ENCODE data around the gene MGAT5.

The MGAT5 gene

GRCh38 chr2:134248913-134249312 lies 5.0 kb upstream of the MGAT5 start (continued):
- TF ChIP-seq ZNF416 (tag by site-specific recombination; IDR thresholded peaks at IDR 0.05) (no peak), ZNF670 (tag by site-specific recombination; IDR thresholded peaks at IDR 0.05; ENCODE audit: low read depth) (no peak), ZBTB8A (tag by site-specific recombination; IDR thresholded peaks at IDR 0.05) (no peak), ZNF19 (tag by site-specific recombination; IDR thresholded peaks at IDR 0.05; ENCODE audit: low read depth) (no peak)

GRCh38 chr2:134249755-134250154 lies 4.1 kb upstream of the MGAT5 start:
- peaks cover 0 to 11% of the 10 kb centered on the region in 2 experiments; a peak in 1 of 3 replicates for H3K36me3 ChIP-seq (ENCODE audit: control insufficient read depth in 2 of 2, insufficient read depth in 1 of 2, low read length in 2 of 2)
- ChIA-PET CTCF (interaction anchor here (1.1 kb wide), 1 partner anchor 162 kb away, joined by 5 read pairs; no protein-coding TSS in a partner anchor), POLR2A (no interaction called here)
- no peak overlapping the region for H3K27ac ChIP-seq (ENCODE audit: extremely low read depth, low read depth, low read length)
- H3K4me1 ChIP-seq (ENCODE audit: control insufficient read depth, insufficient read depth, low read length), result no peaks in the 10 kb centered on the region
- H3K4me3 ChIP-seq (ENCODE audit: low read depth, low read length), result no peak overlapping the region
- no peaks in the 10 kb centered on the region for H3K9me3 ChIP-seq (ENCODE audit: control insufficient read depth, insufficient read depth, low read depth, low read length)
- no peak for TF ChIP-seq ZBTB21 (tag by site-specific recombination; IDR thresholded peaks at IDR 0.05)
- TF ChIP-seq ZNF701 (tag by site-specific recombination; IDR thresholded peaks at IDR 0.05), result no peak
- no peak for TF ChIP-seq ZNF488 (tag by site-specific recombination; IDR thresholded peaks at IDR 0.05)
- no peak for TF ChIP-seq ZNF521 (tag by site-specific recombination; IDR thresholded peaks at IDR 0.05)
- no peak for TF ChIP-seq SP2 (tag by site-specific recombination; IDR thresholded peaks at IDR 0.05)
- TF ChIP-seq ZNF670 (tag by site-specific recombination; IDR thresholded peaks at IDR 0.05; ENCODE audit: low read depth), result no peak
- no peak for TF ChIP-seq ZNF596 (tag by site-specific recombination; IDR thresholded peaks at IDR 0.05)
- TF ChIP-seq GLIS2 (tag by site-specific recombination; IDR thresholded peaks at IDR 0.05), result no peak
- TF ChIP-seq, protein P1, sequence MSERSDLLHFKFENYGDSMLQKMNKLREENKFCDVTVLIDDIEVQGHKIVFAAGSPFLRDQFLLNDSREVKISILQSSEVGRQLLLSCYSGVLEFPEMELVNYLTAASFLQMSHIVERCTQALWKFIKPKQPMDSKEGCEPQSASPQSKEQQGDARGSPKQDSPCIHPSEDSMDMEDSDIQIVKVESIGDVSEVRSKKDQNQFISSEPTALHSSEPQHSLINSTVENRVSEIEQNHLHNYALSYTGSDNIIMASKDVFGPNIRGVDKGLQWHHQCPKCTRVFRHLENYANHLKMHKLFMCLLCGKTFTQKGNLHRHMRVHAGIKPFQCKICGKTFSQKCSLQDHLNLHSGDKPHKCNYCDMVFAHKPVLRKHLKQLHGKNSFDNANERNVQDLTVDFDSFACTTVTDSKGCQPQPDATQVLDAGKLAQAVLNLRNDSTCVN (tag by site-specific recombination; optimal IDR thresholded peaks at IDR 0.05), result no peak

DNA sequence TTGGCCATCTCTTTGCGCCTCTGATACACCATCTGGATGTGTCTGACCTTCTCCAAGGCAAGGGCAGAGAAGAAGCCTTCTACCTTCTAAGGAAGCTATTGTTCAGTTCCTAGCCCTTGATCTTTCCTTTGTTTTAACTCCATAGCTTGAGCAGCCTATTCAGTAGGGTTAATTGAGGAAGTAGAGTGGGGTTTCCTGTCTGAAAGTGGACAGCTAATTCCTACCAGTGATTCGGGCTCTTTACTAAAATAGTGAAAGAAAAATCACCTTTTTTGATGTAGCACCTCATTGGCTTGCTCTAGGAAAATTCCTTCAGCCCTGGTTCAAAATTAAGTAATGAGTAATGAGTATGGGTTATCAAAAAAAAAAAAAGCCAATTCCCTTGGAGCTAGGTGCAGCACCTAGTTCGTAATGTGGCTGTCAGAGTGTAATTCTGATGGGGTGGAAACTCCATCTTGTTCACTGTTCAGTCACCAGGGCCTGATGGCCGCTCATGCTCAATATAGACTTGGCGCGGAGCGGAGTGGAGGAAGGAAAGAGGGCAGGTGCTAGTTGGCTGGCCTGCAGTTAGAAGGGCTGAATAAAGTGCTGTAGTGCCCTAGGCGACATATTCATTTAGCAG lies 2.9 kb upstream of the MGAT5 start:
- ChIA-PET POLR2A (no interaction called here), CTCF (interaction anchor here (0.7 to 1.1 kb wide), 2 partner anchors 107 to 161 kb away, joined by 3 to 5 read pairs; no protein-coding TSS in a partner anchor)
- TF ChIP-seq ZNF529 (tag by site-specific recombination; IDR thresholded peaks at IDR 0.05; ENCODE audit: insufficient replicate concordance) (no peak), ZNF169 (tag by site-specific recombination; IDR thresholded peaks at IDR 0.05) (no peak), ZSCAN16 (tag by site-specific recombination; IDR thresholded peaks at IDR 0.05) (no peak), ZBTB1 (tag by site-specific recombination; IDR thresholded peaks at IDR 0.05) (no peak)
- Histone ChIP-seq H3K27ac (ENCODE audit: extremely low read depth, low read depth, low read length) (no peak overlapping the region), H3K36me3 (ENCODE audit: control insufficient read depth in 2 of 2, insufficient read depth in 1 of 2, low read length in 2 of 2) (peaks cover 0 to 15% of the 10 kb centered on the region in 2 experiments; a peak in 1 of 3 replicates), H3K9me3 (ENCODE audit: control insufficient read depth, insufficient read depth, low read depth, low read length) (no peaks in the 10 kb centered on the region), H3K4me1 (ENCODE audit: control insufficient read depth, insufficient read depth, low read length) (no peaks in the 10 kb centered on the region), H3K4me3 (ENCODE audit: low read depth, low read length) (no peak overlapping the region)

DNA sequence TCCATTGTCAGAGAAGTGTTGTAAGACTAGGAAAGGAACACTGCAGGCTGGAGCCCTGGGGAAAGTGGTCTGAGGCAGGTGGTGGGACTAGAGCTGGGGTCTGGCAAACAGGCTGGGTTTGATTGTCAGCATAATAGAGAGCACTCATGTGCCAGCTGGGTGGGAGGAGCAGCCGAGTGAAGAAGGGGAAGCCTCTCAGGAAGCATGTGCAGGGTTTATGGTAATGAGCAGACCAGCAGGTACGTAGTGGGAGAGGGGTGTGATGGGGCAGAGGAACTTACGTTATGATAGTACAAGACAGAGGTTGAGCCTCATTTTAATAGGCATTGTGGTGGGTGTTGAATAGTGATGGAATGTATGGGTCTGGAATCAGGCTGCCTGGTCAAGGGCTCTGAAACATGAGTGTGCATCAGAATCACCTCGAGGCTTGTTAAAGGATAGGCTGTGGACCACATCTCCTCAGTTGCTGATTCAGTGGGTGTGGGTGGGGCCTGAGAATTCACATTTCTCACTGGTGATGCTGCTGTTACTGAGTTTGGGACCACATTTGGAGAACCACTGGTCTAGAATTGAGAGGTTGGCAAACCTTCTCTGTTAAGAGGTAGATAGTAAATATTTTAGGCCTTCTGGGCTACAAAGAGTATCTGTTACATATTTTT lies 1.7 kb upstream of the MGAT5 start:
- H3K27ac ChIP-seq (ENCODE audit: extremely low read depth, low read depth, low read length), result no peak overlapping the region
- no peaks in the 10 kb centered on the region for H3K9me3 ChIP-seq (ENCODE audit: control insufficient read depth, insufficient read depth, low read depth, low read length)
- POLR2A ChIA-PET, result no interaction called here
- H3K36me3 ChIP-seq (ENCODE audit: control insufficient read depth in 2 of 2, insufficient read depth in 1 of 2, low read length in 2 of 2), result peaks cover 0 to 15% of the 10 kb centered on the region in 2 experiments; a peak in 1 of 3 replicates
- CTCF ChIA-PET, result no interaction called here
- H3K4me1 ChIP-seq (ENCODE audit: control insufficient read depth, insufficient read depth, low read length), result no peaks in the 10 kb centered on the region
- no peak overlapping the region for H3K4me3 ChIP-seq (ENCODE audit: low read depth, low read length)
- TF ChIP-seq ZNF169 (tag by site-specific recombination; IDR thresholded peaks at IDR 0.05), result no peak
- no peak for TF ChIP-seq ZNF280C (tag by site-specific recombination; IDR thresholded peaks at IDR 0.05)
- no peak for TF ChIP-seq ZBTB20 (tag by site-specific recombination; IDR thresholded peaks at IDR 0.05)
- no peak for TF ChIP-seq ZNF585B (tag by site-specific recombination; IDR thresholded peaks at IDR 0.05)
- no peak for TF ChIP-seq ZBTB49 (tag by site-specific recombination; IDR thresholded peaks at IDR 0.05; ENCODE audit: low read depth)
- TF ChIP-seq ZFP41 (tag by site-specific recombination; IDR thresholded peaks at IDR 0.05; ENCODE audit: borderline replicate concordance), result no peak
